ENCODE data around the gene CCT5.

The CCT5 gene

GRCh38 chr5:10265245-10266109 lies 15.4 kb downstream of the CCT5 start:
- Histone ChIP-seq H3K4me2 (ENCODE audit: low read length) (no peak overlapping the region), H2BK5ac (ENCODE audit: low read length) (no peak overlapping the region), H3K27me3 (ENCODE audit: insufficient read depth, low read length, poor library complexity) (no peaks in the 10 kb centered on the region), H2BK120ac (ENCODE audit: low read depth, low read length) (no peak overlapping the region), H4K8ac (ENCODE audit: low read depth, low read length) (no peak overlapping the region), H3K4me1 (ENCODE audit: control insufficient read depth, low read depth, low read length) (peaks cover under 1% of the 10 kb centered on the region), H3K79me1 (ENCODE audit: low read length) (peaks cover 5% of the 10 kb centered on the region), H3K79me2 (ENCODE audit: control insufficient read depth, insufficient read depth, low read length) (no peaks in the 10 kb centered on the region), H3K18ac (ENCODE audit: low read length) (no peak overlapping the region), H3K36me3 (ENCODE audit: control insufficient read depth, insufficient read depth, low read length) (peaks cover 19% of the 10 kb centered on the region), H3K23ac (ENCODE audit: low read length) (no peak overlapping the region), H3K56ac (ENCODE audit: low read length) (no peak overlapping the region), H4K5ac (ENCODE audit: low read length) (no peak overlapping the region), H2BK15ac (replicated peaks; ENCODE audit: low read depth) (no peak overlapping the region), H3K4me3 (ENCODE audit: low read length) (no peak overlapping the region), H3K27ac (ENCODE audit: low read depth, low read length) (no peak overlapping the region), H3K4ac (ENCODE audit: low read depth, low read length) (no peak overlapping the region), H2AK5ac (ENCODE audit: low read length) (no peak overlapping the region), H3K9ac (ENCODE audit: low read length) (no peak overlapping the region)
- WGBS (ENCODE audit: extremely low coverage, insufficient coverage, low lambda C conversion rate): no CpG with 5 or more reads among the region's 6 CpGs
- DNase-seq: no peak

DNA sequence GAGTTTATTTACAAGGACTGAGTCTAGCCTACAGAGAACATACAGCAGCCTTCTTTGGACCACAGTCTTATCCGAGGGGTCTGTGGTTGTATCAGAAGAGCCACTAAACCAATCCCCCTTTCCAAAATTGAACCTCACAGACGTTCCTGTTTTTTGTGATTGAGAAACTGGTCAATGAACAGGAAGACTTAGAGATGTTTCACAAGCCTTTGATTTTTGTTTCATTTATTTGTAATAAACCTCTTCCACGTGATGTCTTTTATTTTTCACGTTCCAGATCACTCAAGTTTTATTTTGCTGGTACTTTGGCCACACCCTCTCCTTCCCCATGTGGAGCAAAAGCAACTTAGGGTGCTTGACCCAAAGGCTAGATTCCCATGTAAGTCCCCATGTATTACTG lies 16.1 kb downstream of the CCT5 start:
- Histone ChIP-seq H3K56ac (ENCODE audit: low read length) (no peak overlapping the region), H3K79me2 (ENCODE audit: control insufficient read depth, insufficient read depth, low read length) (no peaks in the 10 kb centered on the region), H3K4ac (ENCODE audit: low read depth, low read length) (no peak overlapping the region), H2BK5ac (ENCODE audit: low read length) (no peak overlapping the region), H4K8ac (ENCODE audit: low read depth, low read length) (no peak overlapping the region), H3K27me3 (ENCODE audit: insufficient read depth, low read length, poor library complexity) (no peaks in the 10 kb centered on the region), H3K23ac (ENCODE audit: low read length) (no peak overlapping the region), H4K5ac (ENCODE audit: low read length) (no peak overlapping the region), H3K79me1 (ENCODE audit: low read length) (peaks cover 4% of the 10 kb centered on the region), H2BK120ac (ENCODE audit: low read depth, low read length) (no peak overlapping the region), H3K36me3 (ENCODE audit: control insufficient read depth, insufficient read depth, low read length) (peaks cover 15% of the 10 kb centered on the region), H2BK15ac (replicated peaks; ENCODE audit: low read depth) (no peak overlapping the region), H3K4me2 (ENCODE audit: low read length) (no peak overlapping the region), H3K18ac (ENCODE audit: low read length) (no peak overlapping the region), H3K4me1 (ENCODE audit: control insufficient read depth, low read depth, low read length) (peaks cover 2% of the 10 kb centered on the region), H2AK5ac (ENCODE audit: low read length) (no peak overlapping the region), H3K4me3 (ENCODE audit: low read length) (no peak overlapping the region), H3K27ac (ENCODE audit: low read depth, low read length) (no peak overlapping the region), H3K9ac (ENCODE audit: low read length) (no peak overlapping the region)
- no CpG with 5 or more reads among the region's 4 CpGs for WGBS (ENCODE audit: extremely low coverage, insufficient coverage, low lambda C conversion rate)
- DNase-seq: no peak

DNA sequence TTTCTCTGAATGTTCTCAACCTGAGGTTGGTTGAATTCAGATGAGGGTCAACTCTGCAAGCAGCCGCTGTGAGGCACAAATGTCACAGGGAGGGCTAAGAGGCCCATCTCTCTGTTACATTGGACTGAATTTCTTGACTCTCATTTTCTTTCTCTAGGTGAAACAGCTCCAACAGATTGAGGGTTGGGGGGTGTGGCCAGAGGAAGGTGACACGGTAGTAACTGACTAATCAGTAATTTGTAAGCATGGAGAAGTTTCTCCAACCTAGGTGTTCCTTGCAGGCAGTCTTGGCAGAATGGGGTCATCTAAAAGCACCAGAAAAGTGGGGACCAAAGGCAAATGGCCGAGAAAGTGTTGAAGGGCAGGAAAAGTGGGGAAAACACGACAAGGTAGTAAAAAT lies 16.8 kb downstream of the CCT5 start:
- Histone ChIP-seq H4K5ac (ENCODE audit: low read length) (no peak overlapping the region), H3K27me3 (ENCODE audit: insufficient read depth, low read length, poor library complexity) (no peaks in the 10 kb centered on the region), H3K4me1 (ENCODE audit: control insufficient read depth, low read depth, low read length) (peaks cover 2% of the 10 kb centered on the region), H2BK5ac (ENCODE audit: low read length) (no peak overlapping the region), H3K36me3 (ENCODE audit: control insufficient read depth, insufficient read depth, low read length) (peaks cover 11% of the 10 kb centered on the region), H3K4me2 (ENCODE audit: low read length) (no peak overlapping the region), H3K4ac (ENCODE audit: low read depth, low read length) (no peak overlapping the region), H2AK5ac (ENCODE audit: low read length) (no peak overlapping the region), H3K23ac (ENCODE audit: low read length) (no peak overlapping the region), H3K4me3 (ENCODE audit: low read length) (no peak overlapping the region), H3K9ac (ENCODE audit: low read length) (no peak overlapping the region), H2BK15ac (replicated peaks; ENCODE audit: low read depth) (no peak overlapping the region), H3K56ac (ENCODE audit: low read length) (no peak overlapping the region), H3K18ac (ENCODE audit: low read length) (no peak overlapping the region), H3K27ac (ENCODE audit: low read depth, low read length) (no peak overlapping the region), H2BK120ac (ENCODE audit: low read depth, low read length) (no peak overlapping the region), H3K79me2 (ENCODE audit: control insufficient read depth, insufficient read depth, low read length) (no peaks in the 10 kb centered on the region), H3K79me1 (ENCODE audit: low read length) (peaks cover 2% of the 10 kb centered on the region), H4K8ac (ENCODE audit: low read depth, low read length) (no peak overlapping the region)
- DNase-seq: no peak
- no CpG with 5 or more reads among the region's 4 CpGs for WGBS (ENCODE audit: extremely low coverage, insufficient coverage, low lambda C conversion rate)

GRCh38 chr5:10268100-10268499 lies 18.0 kb downstream of the CCT5 start:
- Histone ChIP-seq H3K18ac (ENCODE audit: low read length) (no peak overlapping the region), H2BK120ac (ENCODE audit: low read depth, low read length) (no peak overlapping the region), H3K56ac (ENCODE audit: low read length) (no peak overlapping the region), H3K4ac (ENCODE audit: low read depth, low read length) (no peak overlapping the region), H2BK15ac (replicated peaks; ENCODE audit: low read depth) (no peak overlapping the region), H4K8ac (ENCODE audit: low read depth, low read length) (no peak overlapping the region), H3K4me2 (ENCODE audit: low read length) (no peak overlapping the region), H3K79me2 (ENCODE audit: control insufficient read depth, insufficient read depth, low read length) (no peaks in the 10 kb centered on the region), H3K4me3 (ENCODE audit: low read length) (no peak overlapping the region), H3K27ac (ENCODE audit: low read depth, low read length) (no peak overlapping the region), H2BK5ac (ENCODE audit: low read length) (no peak overlapping the region), H3K4me1 (ENCODE audit: control insufficient read depth, low read depth, low read length) (peaks cover 2% of the 10 kb centered on the region), H3K27me3 (ENCODE audit: insufficient read depth, low read length, poor library complexity) (no peaks in the 10 kb centered on the region), H3K79me1 (ENCODE audit: low read length) (no peaks in the 10 kb centered on the region), H3K23ac (ENCODE audit: low read length) (no peak overlapping the region), H3K36me3 (ENCODE audit: control insufficient read depth, insufficient read depth, low read length) (peaks cover 8% of the 10 kb centered on the region), H3K9ac (ENCODE audit: low read length) (no peak overlapping the region), H2AK5ac (ENCODE audit: low read length) (no peak overlapping the region), H4K5ac (ENCODE audit: low read length) (no peak overlapping the region)
- no peak for DNase-seq
- no CpG with 5 or more reads among the region's 10 CpGs for WGBS (ENCODE audit: extremely low coverage, insufficient coverage, low lambda C conversion rate)

DNA sequence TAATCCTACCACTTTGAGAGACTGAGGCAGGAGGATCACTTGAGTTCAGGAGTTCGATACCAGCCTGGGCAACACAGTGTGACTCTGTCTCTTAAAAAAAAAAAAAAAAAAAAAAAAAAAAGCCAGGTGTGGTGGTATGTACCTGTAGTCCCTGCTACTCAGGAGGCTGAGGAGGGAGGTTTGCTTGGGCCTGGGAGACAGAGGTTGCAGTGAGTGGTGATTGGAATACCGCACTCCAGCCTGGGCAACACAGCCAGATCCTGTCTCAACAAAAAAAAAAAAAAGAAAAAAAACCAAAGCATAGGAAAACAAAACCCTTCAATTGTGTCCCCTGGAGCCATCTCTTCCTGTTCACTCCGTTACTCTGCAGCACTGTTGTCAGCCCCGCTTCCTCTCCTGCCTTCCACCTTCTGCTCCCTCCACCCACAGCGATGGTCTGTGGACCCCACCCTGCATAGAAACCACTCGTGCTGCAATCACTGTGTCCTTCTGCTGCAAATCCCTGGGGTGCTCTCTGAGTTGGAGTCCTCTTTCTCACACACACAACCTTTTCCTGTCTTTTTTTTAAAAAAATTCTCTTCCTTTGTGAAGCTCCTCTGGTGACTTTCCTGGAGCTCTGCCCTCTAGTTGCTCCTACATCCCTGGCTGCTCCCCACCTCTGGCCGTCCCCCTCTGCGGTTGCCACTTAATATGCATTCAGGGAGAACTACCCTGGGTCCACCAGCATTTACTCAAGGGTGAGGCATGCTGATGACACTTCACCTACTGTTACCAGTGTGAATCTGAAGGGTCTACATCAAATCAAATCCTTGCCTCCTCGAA lies 22.2 kb downstream of the CCT5 start:
- Histone ChIP-seq H2BK5ac (ENCODE audit: low read length) (no peak overlapping the region), H3K4me3 (ENCODE audit: low read length) (no peak overlapping the region), H4K8ac (ENCODE audit: low read depth, low read length) (no peak overlapping the region), H3K56ac (ENCODE audit: low read length) (no peak overlapping the region), H2AK5ac (ENCODE audit: low read length) (no peak overlapping the region), H3K27me3 (ENCODE audit: insufficient read depth, low read length, poor library complexity) (no peaks in the 10 kb centered on the region), H3K23ac (ENCODE audit: low read length) (no peak overlapping the region), H3K79me2 (ENCODE audit: control insufficient read depth, insufficient read depth, low read length) (no peaks in the 10 kb centered on the region), H3K27ac (ENCODE audit: low read depth, low read length) (no peak overlapping the region), H3K9ac (ENCODE audit: low read length) (no peak overlapping the region), H3K79me1 (ENCODE audit: low read length) (no peaks in the 10 kb centered on the region), H2BK120ac (ENCODE audit: low read depth, low read length) (no peak overlapping the region), H3K4me1 (ENCODE audit: control insufficient read depth, low read depth, low read length) (peaks cover 9% of the 10 kb centered on the region), H2BK15ac (replicated peaks; ENCODE audit: low read depth) (no peak overlapping the region), H4K5ac (ENCODE audit: low read length) (no peak overlapping the region), H3K4me2 (ENCODE audit: low read length) (no peak overlapping the region), H3K18ac (ENCODE audit: low read length) (no peak overlapping the region), H3K4ac (ENCODE audit: low read depth, low read length) (no peak overlapping the region), H3K36me3 (ENCODE audit: control insufficient read depth, insufficient read depth, low read length) (no peaks in the 10 kb centered on the region)
- no peak for DNase-seq
- no CpG with 5 or more reads among the region's 9 CpGs for WGBS (ENCODE audit: extremely low coverage, insufficient coverage, low lambda C conversion rate)

All from mesendoderm (in vitro differentiated cells).